Measurements from ENCODE around the gene KMO.

GRCh38 chr1:241557551-241558193 lies 25.5 kb downstream of the KMO start:
- TF ChIP-seq CTCF (IDR thresholded peaks at IDR 0.05) (no peak), POLR2A (IDR thresholded peaks at IDR 0.05) (no peak)

Measured in adrenal gland (tissue), 5 donors.